ENCODE measurements around the gene OR13J1. TPM values are rescaled to one million over a fixed set of nuclear protein-coding genes. Genes with fewer than 3 reads are reported as not detected.

OR13J1 gene
- total RNA-seq, 1 donor from 2014 or later: not detected

DNA sequence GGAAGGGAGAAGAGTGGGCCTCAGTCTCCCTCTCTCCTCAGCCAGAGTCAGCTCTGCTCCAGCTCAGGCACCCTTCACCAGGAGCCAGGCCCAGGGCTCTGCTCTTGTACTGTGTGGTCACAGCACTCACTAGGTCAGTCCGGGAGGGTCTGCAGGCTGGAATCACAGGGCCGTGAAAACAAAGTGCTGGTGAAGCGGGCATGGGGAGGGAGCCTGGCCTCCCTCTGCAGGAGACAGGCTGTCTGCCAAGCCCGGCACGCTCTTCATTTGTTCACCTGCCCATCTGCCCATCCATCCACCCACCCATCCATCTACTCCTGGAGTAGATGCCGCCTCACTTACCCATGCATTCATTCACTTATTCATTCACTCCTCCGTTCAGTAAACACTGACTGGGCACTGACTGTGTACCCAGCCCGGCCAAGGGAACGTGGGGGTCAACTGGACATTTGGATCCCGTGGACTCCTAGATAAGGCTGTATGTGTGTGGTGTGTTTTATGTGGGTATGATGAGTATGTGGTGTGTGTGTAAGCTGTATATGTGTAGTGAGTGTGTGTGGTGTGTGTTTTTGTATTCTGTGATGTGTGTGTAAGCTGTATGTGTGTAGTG lies 42.7 kb upstream of the OR13J1 start:
- no peak for TF ChIP-seq CTCF (conservative IDR thresholded peaks at IDR 0.05; ENCODE audit: low read depth, low read length)
- no peak overlapping the region for H3K4me3 ChIP-seq (ENCODE audit: low read depth, low read length)
- DNase-seq (ENCODE audit: low read depth): no peak

- DNase-seq (ENCODE audit: low read depth): no peak
- H3K4me3 ChIP-seq (ENCODE audit: low read depth, low read length): no peak overlapping the region
- TF ChIP-seq CTCF (conservative IDR thresholded peaks at IDR 0.05; ENCODE audit: low read depth, low read length): no peak
Measured at GRCh38 chr9:35911690-35912089, 41.5 kb upstream of the OR13J1 start.

DNA sequence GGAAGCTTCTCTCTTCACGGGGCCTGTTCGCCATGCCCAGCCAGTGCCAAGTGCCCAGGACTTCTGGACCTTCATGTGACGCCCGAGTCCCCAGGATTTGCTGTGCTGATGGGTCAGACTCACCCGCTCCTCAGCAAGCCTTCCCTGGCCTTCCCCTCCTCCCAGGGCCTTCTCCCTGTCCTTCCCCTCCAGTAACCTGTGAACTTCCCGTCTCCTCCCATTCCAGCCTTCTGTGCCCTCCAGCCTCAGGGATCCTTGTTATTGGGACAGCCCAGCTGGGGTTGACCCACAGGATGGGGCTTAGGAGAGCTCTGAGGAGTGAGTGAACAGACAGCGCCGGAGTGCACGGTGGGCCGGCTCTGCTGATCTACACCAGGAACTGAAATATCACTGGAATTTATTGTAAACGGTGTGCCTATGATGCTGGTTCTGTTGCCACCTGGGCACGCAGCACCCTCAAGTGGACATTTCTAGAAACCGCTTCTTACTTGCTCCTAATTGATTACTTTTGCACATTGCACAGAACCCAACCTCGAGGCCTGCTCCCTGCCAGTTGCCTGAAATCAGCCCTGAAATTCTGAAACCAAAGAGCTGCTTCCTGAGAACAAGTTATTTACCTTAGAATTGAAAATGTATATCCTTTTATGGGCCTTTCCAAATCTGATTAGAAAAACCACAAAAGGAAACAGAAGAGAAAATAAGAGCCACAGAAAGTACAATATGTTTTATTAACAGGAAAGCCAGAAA lies 40.6 kb upstream of the OR13J1 start:
- no peak overlapping the region for H3K4me3 ChIP-seq (ENCODE audit: low read depth, low read length)
- peak; percentile 76 for TF ChIP-seq CTCF (conservative IDR thresholded peaks at IDR 0.05; ENCODE audit: low read depth, low read length)
- no peak for DNase-seq (ENCODE audit: low read depth)

GRCh38 chr9:35909687-35910612 lies 39.7 kb upstream of the OR13J1 start:
- no peak overlapping the region for H3K4me3 ChIP-seq (ENCODE audit: low read depth, low read length)
- no peak for TF ChIP-seq CTCF (conservative IDR thresholded peaks at IDR 0.05; ENCODE audit: low read depth, low read length)
- no peak for DNase-seq (ENCODE audit: low read depth)

DNA sequence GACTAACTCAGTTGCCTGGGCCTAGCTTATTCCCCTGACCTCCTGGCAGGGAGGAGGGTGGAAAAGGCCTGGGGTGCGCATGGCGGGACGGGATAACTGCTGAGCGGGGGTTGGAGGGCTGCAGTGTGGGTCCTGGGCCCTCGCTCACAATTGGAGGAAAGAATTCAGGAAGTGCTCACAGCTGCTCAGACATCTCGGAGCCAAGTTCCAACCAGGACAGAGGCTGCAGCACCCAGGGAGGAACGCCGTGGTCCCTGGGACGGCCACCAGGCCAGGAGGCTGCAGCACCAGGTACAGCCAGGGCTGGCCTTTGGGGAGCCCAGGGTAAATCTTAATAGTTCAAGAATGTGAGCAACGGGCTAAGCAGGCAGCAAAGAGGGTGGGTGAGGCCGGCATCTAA lies 39.1 kb upstream of the OR13J1 start, which contains the start of gene SPAAR:
Gene SPAAR, plus strand, starts transcription at position 217 of the 400 bp plus-strand sequence. CDS start 974 bp downstream, outside the sequence.
- no peak within 1 kb of the TSS for H3K4me3 ChIP-seq (ENCODE audit: low read depth, low read length)
- TF ChIP-seq CTCF (conservative IDR thresholded peaks at IDR 0.05; ENCODE audit: low read depth, low read length): no peak
- DNase-seq (ENCODE audit: low read depth): no peak

DNA sequence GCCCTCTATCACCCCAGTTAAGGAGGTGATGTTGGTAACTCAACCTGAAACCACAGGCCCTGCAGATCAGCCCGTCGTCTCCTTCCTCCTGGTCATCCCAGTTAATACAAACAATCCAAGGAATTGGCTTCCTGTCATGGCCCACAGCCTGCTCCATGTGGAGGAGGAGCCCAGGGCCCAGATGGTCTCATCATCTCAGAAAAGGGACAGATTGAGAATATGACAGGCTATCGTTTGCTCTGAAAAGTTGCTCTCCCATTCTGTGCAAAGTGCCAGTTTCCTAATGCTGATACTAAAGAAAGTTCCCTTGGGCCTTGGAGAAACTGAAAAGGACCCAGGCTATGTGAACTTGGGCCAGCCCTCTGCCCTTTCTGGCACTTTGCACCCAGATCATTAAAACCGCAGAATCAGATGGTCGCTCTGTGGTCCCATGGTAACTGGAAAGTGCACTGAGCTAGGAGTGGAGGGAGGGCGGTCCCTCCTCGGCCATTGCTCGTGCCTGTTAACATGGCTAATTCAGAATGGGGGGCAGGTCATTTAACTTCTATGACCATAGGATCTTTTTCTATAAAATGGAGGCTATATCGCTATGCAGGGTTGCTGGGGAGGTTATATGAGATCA lies 38.4 kb upstream of the OR13J1 start:
- DNase-seq (ENCODE audit: low read depth): no peak
- H3K4me3 ChIP-seq (ENCODE audit: low read depth, low read length): no peak overlapping the region
- no peak for TF ChIP-seq CTCF (conservative IDR thresholded peaks at IDR 0.05; ENCODE audit: low read depth, low read length)

Measured in epithelial cell of proximal tubule (primary cell).